Neuronal stem cell (in vitro differentiated cells): ENCODE data around the gene CEP170B.

Source experiments
- DNase-seq: peaks from one replicate; pipeline ENCODE4 v3.0.0-alpha.2; 2013; ENCODE audit warnings: low spot score
- H2AFZ ChIP-seq: one replicate; pipeline ENCODE4 v1.6.1; 2013; ENCODE audit warnings: mild to moderate bottlenecking, low read length, inconsistent platforms
- H2AK5ac ChIP-seq: 2 replicates; pipeline ENCODE4 v1.6.1; 2013; ENCODE audit warnings: low read depth, mild to moderate bottlenecking, inconsistent platforms, low read length, moderate library complexity, mixed read lengths
- H2BK120ac ChIP-seq: 2 replicates; pipeline ENCODE4 v1.6.1; 2013; ENCODE audit warnings: low read depth, mild to moderate bottlenecking, inconsistent platforms, low read length, moderate library complexity, mixed read lengths
- H2BK12ac ChIP-seq: one replicate; pipeline ENCODE4 v1.6.1; 2013; ENCODE audit warnings: low read length, inconsistent platforms
- H2BK15ac ChIP-seq: 2 replicates; pipeline ENCODE4 v1.6.1; 2013; ENCODE audit warnings: mild to moderate bottlenecking, low read length, inconsistent platforms, mixed read lengths
- H2BK5ac ChIP-seq: one replicate; pipeline ENCODE4 v1.6.1; 2013; ENCODE audit warnings: inconsistent platforms, mild to moderate bottlenecking, low read length, moderate library complexity
- H3K14ac ChIP-seq: one replicate; pipeline ENCODE4 v1.6.1; 2013; ENCODE audit warnings: low read length, inconsistent platforms
- H3K18ac ChIP-seq: 2 replicates; pipeline ENCODE4 v1.6.1; 2013; ENCODE audit warnings: low read length, inconsistent platforms
- H3K23ac ChIP-seq: 2 replicates; pipeline ENCODE4 v1.6.1; 2013; ENCODE audit warnings: low read depth, mild to moderate bottlenecking, mixed read lengths, low read length, inconsistent platforms; ENCODE audit not compliant: poor library complexity
- H3K27ac ChIP-seq: replicated peaks from 3 replicates; pipeline ENCODE4 v1.5.1; 2013; ENCODE audit warnings: low read length, inconsistent platforms
- H3K27me3 ChIP-seq, 3 experiments: 2 replicates each; pipeline ENCODE4 v1.6.1; 2013; ENCODE audit warnings: low read length in 3 of 3, mild to moderate bottlenecking in 2 of 3, inconsistent platforms in 1 of 3, low read depth in 1 of 3, mixed read lengths in 1 of 3, moderate library complexity in 1 of 3; ENCODE audit not compliant: control insufficient read depth in 3 of 3, insufficient read depth in 3 of 3
- H3K36me3 ChIP-seq, 2 donors: replicated peaks in 1 of 2; 2 replicates each; pipeline ENCODE4 v1.6.1; 2013; ENCODE audit warnings: low read length in 2 of 2; ENCODE audit not compliant: control insufficient read depth in 2 of 2, insufficient read depth in 2 of 2
- H3K4ac ChIP-seq: 2 replicates; pipeline ENCODE4 v1.6.1; 2013; ENCODE audit warnings: inconsistent platforms, mild to moderate bottlenecking, low read length, moderate library complexity
- H3K4me1 ChIP-seq, 2 donors: 1 replicate in 1 of 2; 2 replicates in 1 of 2; pipeline ENCODE4 v1.6.1; 2013; ENCODE audit warnings: low read length in 2 of 2, low read depth in 1 of 2; ENCODE audit not compliant: control insufficient read depth in 2 of 2, insufficient read depth in 1 of 2
- H3K4me2 ChIP-seq: one replicate; pipeline ENCODE4 v1.6.1; 2013; ENCODE audit warnings: mild to moderate bottlenecking, low read length, inconsistent platforms; ENCODE audit not compliant: insufficient read depth, poor library complexity, severe bottlenecking
- H3K4me3 ChIP-seq, 2 donors: 2 replicates each; pipeline ENCODE4 v1.5.1; 2013; ENCODE audit warnings: low read length in 2 of 2, mild to moderate bottlenecking in 2 of 2, inconsistent platforms in 1 of 2, moderate library complexity in 1 of 2
- H3K79me1 ChIP-seq: one replicate; pipeline ENCODE4 v1.6.1; 2013; ENCODE audit warnings: low read depth, mild to moderate bottlenecking, inconsistent platforms, low read length, moderate library complexity
- H3K9ac ChIP-seq: one replicate; pipeline ENCODE4 v1.6.1; 2013; ENCODE audit warnings: mild to moderate bottlenecking, low read depth, low read length, inconsistent platforms; ENCODE audit not compliant: poor library complexity
- H3K9me3 ChIP-seq, 2 donors: replicated peaks in 1 of 2; 2 replicates each; pipeline versions ENCODE3 to v1.6.1; 2013; ENCODE audit warnings: low read length in 2 of 2, mild to moderate bottlenecking in 2 of 2, inconsistent platforms in 1 of 2, low read depth in 1 of 2, mixed read lengths in 1 of 2, moderate library complexity in 1 of 2; ENCODE audit not compliant: control insufficient read depth in 2 of 2, insufficient read depth in 1 of 2
- H4K8ac ChIP-seq: one replicate; pipeline ENCODE4 v1.6.1; 2013; ENCODE audit warnings: low read depth, mild to moderate bottlenecking, inconsistent platforms, low read length, moderate library complexity
- H4K91ac ChIP-seq: one replicate; pipeline ENCODE4 v1.6.1; 2013; ENCODE audit warnings: low read length, low read depth, mild to moderate bottlenecking, inconsistent platforms; ENCODE audit not compliant: poor library complexity
- WGBS, 2 donors: extraction: QIAGEN DNeasy Blood & Tissue Kit; methylation state at CpG; one replicate each; pipeline ENCODE4 v1.1.7; 2013; ENCODE audit warnings: missing lambda C conversion rate in 2 of 2, mixed read lengths in 1 of 2; ENCODE audit not compliant: insufficient read length in 2 of 2, insufficient replicate concordance in 1 of 2; ENCODE audit errors: extremely low coverage in 2 of 2; 5-methylcytosine and 5-hydroxymethylcytosine counted together

Gene CEP170B

GRCh38 chr14:104845033-104845666 is 19.9 kb upstream of the CEP170B start:
- WGBS, 2 donors: no CpG with 5 or more reads among the region's 4 CpGs

GRCh38 chr14:104845834-104846441 is 19.1 kb upstream of the CEP170B start:
- H3K18ac ChIP-seq: no peak overlapping the region
- H3K23ac ChIP-seq: no peak overlapping the region
- no peak overlapping the region for H2BK120ac ChIP-seq
- no peak overlapping the region for H3K27ac ChIP-seq
- no peak overlapping the region for H2BK15ac ChIP-seq
- peaks cover 0 to 2% of the 10 kb centered on the region in 2 donors for H3K9me3 ChIP-seq
- no peak for DNase-seq
- no peaks in the 10 kb centered on the region for H3K79me1 ChIP-seq
- no peak overlapping the region for H4K91ac ChIP-seq
- no peak overlapping the region for H2BK5ac ChIP-seq
- no peak overlapping the region for H3K4ac ChIP-seq
- H4K8ac ChIP-seq: no peak overlapping the region
- H3K9ac ChIP-seq: no peak overlapping the region
- H3K4me2 ChIP-seq: no peak overlapping the region
- peaks cover 12 to 15% of the 10 kb centered on the region in 2 donors for H3K4me1 ChIP-seq
- no peak overlapping the region for H2AK5ac ChIP-seq
- no peaks in the 10 kb centered on the region for H3K36me3 ChIP-seq
- H3K4me3 ChIP-seq: no peak overlapping the region
- H2BK12ac ChIP-seq: no peak overlapping the region
- H3K14ac ChIP-seq: no peak overlapping the region
- peaks cover 0 to 59% (median 8%) of the 10 kb centered on the region in 3 experiments for H3K27me3 ChIP-seq
- H2AFZ ChIP-seq: no peak overlapping the region
- no CpG with 5 or more reads among the region's 3 CpGs for WGBS, 2 donors

More at GRCh38 chr14:104845033-104845666, 19.9 kb upstream of the CEP170B start:
- Histone ChIP-seq H3K23ac (peak overlapping the region; percentile 56), H3K18ac (peak overlapping the region; percentile 63), H3K4me3 (no peak overlapping the region), H3K9me3 (peaks cover 0 to 2% of the 10 kb centered on the region in 2 donors), H2BK120ac (no peak overlapping the region), H3K27me3 (peaks cover 0 to 65% (median 8%) of the 10 kb centered on the region in 3 experiments), H2BK12ac (peak overlapping the region; percentile 75), H3K4me1 (peaks cover 12 to 15% of the 10 kb centered on the region in 2 donors), H3K27ac (no peak overlapping the region), H3K36me3 (no peaks in the 10 kb centered on the region), H3K4me2 (no peak overlapping the region), H2BK5ac (no peak overlapping the region), H4K8ac (no peak overlapping the region), H3K9ac (no peak overlapping the region), H3K14ac (no peak overlapping the region), H2AK5ac (peak overlapping the region; percentile 41), H3K79me1 (no peaks in the 10 kb centered on the region), H4K91ac (no peak overlapping the region), H2AFZ (peak overlapping the region; percentile 93), H3K4ac (no peak overlapping the region), H2BK15ac (peak overlapping the region; percentile 8)
- DNase-seq: no peak

- H3K9me3 ChIP-seq: no peaks in the 10 kb centered on the region
- no peaks in the 10 kb centered on the region for H3K79me1 ChIP-seq
- DNase-seq: no peak
- no peak overlapping the region for H3K14ac ChIP-seq
- no peak overlapping the region for H3K4ac ChIP-seq
- H3K23ac ChIP-seq: peak overlapping the region; percentile 5
- peak overlapping the region; percentile 19 for H4K8ac ChIP-seq
- H2BK12ac ChIP-seq: no peak overlapping the region
- no peak overlapping the region for H2AFZ ChIP-seq
- H3K4me1 ChIP-seq: peaks cover 0 to 1% of the 10 kb centered on the region in 2 donors
- no peak overlapping the region for H2BK15ac ChIP-seq
- no peak overlapping the region for H3K4me3 ChIP-seq
- no peak overlapping the region for H4K91ac ChIP-seq
- no peak overlapping the region for H2BK120ac ChIP-seq
- H3K27ac ChIP-seq: no peak overlapping the region
- H2AK5ac ChIP-seq: no peak overlapping the region
- no peak overlapping the region for H2BK5ac ChIP-seq
- H3K4me2 ChIP-seq: no peak overlapping the region
- no peaks in the 10 kb centered on the region for H3K36me3 ChIP-seq
- peaks cover 0 to 26% (median 0%) of the 10 kb centered on the region in 3 experiments for H3K27me3 ChIP-seq
- no peak overlapping the region for H3K9ac ChIP-seq
- peak overlapping the region; percentile 42 for H3K18ac ChIP-seq
- no CpG with 5 or more reads among the region's 8 CpGs for WGBS, 2 donors
These were observed 12.8 kb upstream of the CEP170B start for GRCh38 chr14:104852280-104852663.

- Histone ChIP-seq H3K9ac (no peak overlapping the region), H3K36me3 (no peaks in the 10 kb centered on the region), H3K79me1 (no peaks in the 10 kb centered on the region), H3K27ac (no peak overlapping the region), H2BK5ac (peak overlapping the region; percentile 39), H2BK12ac (peak overlapping the region; percentile 84), H3K23ac (no peak overlapping the region), H2AK5ac (peak overlapping the region; percentile 93), H3K4me2 (no peak overlapping the region), H3K14ac (no peak overlapping the region), H2AFZ (peak overlapping the region; percentile 27), H2BK15ac (peak overlapping the region; percentile 98), H3K9me3 (peaks cover 2 to 4% of the 10 kb centered on the region in 2 donors), H2BK120ac (peak overlapping the region; percentile 61), H3K4me1 (peaks cover 0 to 1% of the 10 kb centered on the region in 2 donors), H3K4ac (no peak overlapping the region), H3K18ac (peak overlapping the region; percentile 87), H3K27me3 (peaks cover 0 to 24% (median 0%) of the 10 kb centered on the region in 3 experiments), H4K91ac (no peak overlapping the region), H3K4me3 (no peak overlapping the region), H4K8ac (no peak overlapping the region)
- no CpG with 5 or more reads among the region's 12 CpGs for WGBS, 2 donors
- no peak for DNase-seq
These were observed 9.5 kb upstream of the CEP170B start for GRCh38 chr14:104855532-104856090.
